Loucy (cell line): ENCODE measurements around the gene IFT52.
"Not testable (repeated sequence)": the region's sequence is repeated elsewhere in the genome, so short reads cannot be mapped to it uniquely, and the experiment has no call there.

Experiments used
- H2AFZ ChIP-seq: fragments of 200-600 bp; sonication (generic); 2 replicates; pipeline ENCODE4 v1.6.0; 2016; ENCODE audit warnings: antibody characterized with exemption, mild to moderate bottlenecking, low read length, moderate library complexity
- H3F3A ChIP-seq: fragments of 200-600 bp; 2 replicates; pipeline ENCODE4 v1.6.0; 2016; ENCODE audit warnings: antibody characterized with exemption, low read depth, mild to moderate bottlenecking
- H3K27me3 ChIP-seq: fragments of 200-600 bp; sonication (generic); 2 replicates; pipeline ENCODE4 v1.6.1; 2014; ENCODE audit warnings: low read length, mild to moderate bottlenecking; ENCODE audit not compliant: insufficient read depth, poor library complexity, severe bottlenecking
- H3K36me3 ChIP-seq: fragments of 200-600 bp; sonication (generic); 2 replicates; pipeline ENCODE4 v1.6.1; 2016; ENCODE audit warnings: low read length; ENCODE audit not compliant: insufficient read depth
- H3K4me1 ChIP-seq: fragments of 200-600 bp; sonication (generic); 2 replicates; pipeline ENCODE4 v1.5.1; 2014; ENCODE audit warnings: low read length, mild to moderate bottlenecking; ENCODE audit not compliant: insufficient read depth, poor library complexity, severe bottlenecking
- H3K4me2 ChIP-seq: fragments of 200-600 bp; sonication (generic); 2 replicates; pipeline ENCODE4 v1.6.0; 2014; ENCODE audit warnings: antibody characterized with exemption, low read length, low read depth, mild to moderate bottlenecking; ENCODE audit not compliant: poor library complexity, severe bottlenecking
- H3K4me3 ChIP-seq: fragments of 200-600 bp; sonication (generic); 2 replicates; pipeline ENCODE4 v1.5.1; 2014; ENCODE audit warnings: low read length, mild to moderate bottlenecking, mixed read lengths; ENCODE audit not compliant: poor library complexity, severe bottlenecking
- H3K79me2 ChIP-seq: fragments of 200-600 bp; sonication (generic); 2 replicates; pipeline ENCODE4 v1.6.1; 2014; ENCODE audit warnings: low read length; ENCODE audit not compliant: insufficient read depth
- H3K9ac ChIP-seq: fragments of 200-600 bp; sonication (generic); 2 replicates; pipeline ENCODE4 v1.6.0; 2014; ENCODE audit warnings: mild to moderate bottlenecking, low read depth, low read length, moderate library complexity; ENCODE audit not compliant: poor library complexity, severe bottlenecking
- H3K9me2 ChIP-seq: fragments of 200-600 bp; sonication (generic); replicated peaks from 2 replicates; pipeline ENCODE4 v1.6.1; 2016; ENCODE audit warnings: low read depth, low read length, mixed read lengths
- H3K9me3 ChIP-seq: fragments of 200-600 bp; sonication (generic); 2 replicates; pipeline ENCODE4 v1.6.1; 2014; ENCODE audit warnings: mild to moderate bottlenecking, antibody characterized with exemption, low read length, low read depth; ENCODE audit not compliant: insufficient read depth
- H4K20me1 ChIP-seq: fragments of 200-600 bp; sonication (generic); 2 replicates; pipeline ENCODE4 v1.6.0; 2014; ENCODE audit warnings: antibody characterized with exemption, low read length, mild to moderate bottlenecking; ENCODE audit not compliant: insufficient read depth, poor library complexity, severe bottlenecking
- EZH2phosphoT487 ChIP-seq: fragments of 200-600 bp; IDR thresholded peaks from 2 replicates; pipeline ENCODE4 v1.6.1; 2018; ENCODE audit warnings: antibody characterized with exemption, mild to moderate bottlenecking, moderate library complexity, borderline replicate concordance
- TF ChIP-seq, protein P1 (sequence below): fragments of 200-600 bp; sonication (generic); conservative IDR thresholded peaks from 2 replicates; pipeline ENCODE4 v1.5.1; 2014; ENCODE audit warnings: mild to moderate bottlenecking, antibody characterized with exemption, low read length

The IFT52 gene

DNA sequence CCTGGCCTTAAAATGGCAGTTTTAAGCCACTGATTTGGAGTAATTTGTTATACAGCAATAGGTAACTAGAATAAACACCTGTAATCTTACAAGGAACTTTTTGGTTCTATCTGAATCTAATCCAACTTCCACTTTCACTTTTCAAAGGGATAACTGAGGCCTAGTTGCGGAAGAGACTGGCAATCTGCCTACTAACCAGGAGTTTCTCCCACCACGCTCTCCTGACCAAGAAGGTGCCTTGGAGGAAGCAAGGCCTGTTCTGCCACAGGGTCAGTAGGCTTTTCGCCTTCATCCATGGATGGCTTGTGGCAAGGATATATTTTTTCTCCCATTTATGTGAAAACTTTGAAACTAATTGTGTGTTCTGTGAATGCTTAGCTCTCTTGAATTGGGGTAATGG, 63.2 kb downstream of the IFT52 start:
- Histone ChIP-seq H3K9me3 (no peaks in the 10 kb centered on the region), H3K4me3 (no peak overlapping the region), H3K9ac (no peak overlapping the region), H3K9me2 (no peaks in the 10 kb centered on the region), H3K4me1 (peaks cover 12% of the 10 kb centered on the region), H3K27me3 (no peaks in the 10 kb centered on the region), H4K20me1 (no peaks in the 10 kb centered on the region), H3K4me2 (no peak overlapping the region), H3K79me2 (no peaks in the 10 kb centered on the region), H2AFZ (no peak overlapping the region), H3F3A (no peaks in the 10 kb centered on the region), H3K36me3 (no peaks in the 10 kb centered on the region)
- TF ChIP-seq EZH2phosphoT487: no peak
- TF ChIP-seq, protein P1, sequence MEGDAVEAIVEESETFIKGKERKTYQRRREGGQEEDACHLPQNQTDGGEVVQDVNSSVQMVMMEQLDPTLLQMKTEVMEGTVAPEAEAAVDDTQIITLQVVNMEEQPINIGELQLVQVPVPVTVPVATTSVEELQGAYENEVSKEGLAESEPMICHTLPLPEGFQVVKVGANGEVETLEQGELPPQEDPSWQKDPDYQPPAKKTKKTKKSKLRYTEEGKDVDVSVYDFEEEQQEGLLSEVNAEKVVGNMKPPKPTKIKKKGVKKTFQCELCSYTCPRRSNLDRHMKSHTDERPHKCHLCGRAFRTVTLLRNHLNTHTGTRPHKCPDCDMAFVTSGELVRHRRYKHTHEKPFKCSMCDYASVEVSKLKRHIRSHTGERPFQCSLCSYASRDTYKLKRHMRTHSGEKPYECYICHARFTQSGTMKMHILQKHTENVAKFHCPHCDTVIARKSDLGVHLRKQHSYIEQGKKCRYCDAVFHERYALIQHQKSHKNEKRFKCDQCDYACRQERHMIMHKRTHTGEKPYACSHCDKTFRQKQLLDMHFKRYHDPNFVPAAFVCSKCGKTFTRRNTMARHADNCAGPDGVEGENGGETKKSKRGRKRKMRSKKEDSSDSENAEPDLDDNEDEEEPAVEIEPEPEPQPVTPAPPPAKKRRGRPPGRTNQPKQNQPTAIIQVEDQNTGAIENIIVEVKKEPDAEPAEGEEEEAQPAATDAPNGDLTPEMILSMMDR: no peak

DNA sequence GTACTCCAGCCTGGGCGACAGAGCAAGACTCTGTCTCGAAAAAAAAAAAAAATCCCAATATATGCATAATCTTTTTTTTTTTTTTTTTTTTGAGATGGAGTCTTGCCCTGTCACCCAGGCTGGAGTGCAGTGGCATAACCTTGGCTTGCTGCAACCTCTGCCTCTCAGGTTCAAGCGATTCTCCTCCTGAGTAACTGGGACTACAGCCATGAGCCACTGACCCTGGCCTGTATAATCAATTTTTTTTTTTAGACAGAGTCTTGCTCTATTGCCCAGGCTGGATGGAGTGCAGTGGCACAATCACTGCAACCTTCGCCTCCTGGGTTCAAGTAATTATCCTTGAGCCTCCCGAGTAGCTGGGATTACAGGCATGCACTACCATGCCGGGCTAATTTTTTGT, 64.4 kb downstream of the IFT52 start:
- not testable (repeated sequence) for H3K36me3 ChIP-seq, H3K9me2 ChIP-seq, H3K9ac ChIP-seq, H3K4me2 ChIP-seq, H3K9me3 ChIP-seq, H3K79me2 ChIP-seq, H2AFZ ChIP-seq, H3F3A ChIP-seq, H3K27me3 ChIP-seq, H3K4me3 ChIP-seq, H4K20me1 ChIP-seq
- peaks cover 12% of the 10 kb centered on the region for H3K4me1 ChIP-seq

DNA sequence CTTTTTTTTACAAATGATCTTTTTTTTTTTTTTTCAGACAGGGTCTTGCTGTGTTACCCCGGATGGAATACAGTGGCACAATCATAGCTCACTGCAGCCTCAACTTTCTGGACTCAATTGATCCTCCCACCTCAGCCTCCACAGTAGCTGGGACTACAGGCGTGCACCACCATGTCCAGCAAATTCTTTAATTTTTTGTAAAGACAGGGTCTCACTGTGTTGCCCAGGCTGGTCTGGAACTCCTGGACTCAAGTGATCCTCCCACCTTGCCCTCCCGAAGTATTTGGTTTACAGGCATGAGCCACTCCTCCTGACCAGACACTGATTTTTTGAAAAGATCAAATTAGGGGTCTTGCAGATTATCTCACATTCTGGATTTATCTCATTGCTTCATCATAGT, 65.2 kb downstream of the IFT52 start:
- Histone ChIP-seq H4K20me1 (no peaks in the 10 kb centered on the region), H3K27me3 (no peaks in the 10 kb centered on the region), H3K4me1 (peaks cover 12% of the 10 kb centered on the region), H3K4me2 (no peak overlapping the region), H3K79me2 (no peaks in the 10 kb centered on the region), H3K9me3 (no peaks in the 10 kb centered on the region), H3K4me3 (no peak overlapping the region), H3K9ac (no peak overlapping the region), H3K9me2 (no peaks in the 10 kb centered on the region), H3K36me3 (no peaks in the 10 kb centered on the region), H2AFZ (no peak overlapping the region), H3F3A (no peaks in the 10 kb centered on the region)
- TF ChIP-seq, protein P1: no peak
- no peak for TF ChIP-seq EZH2phosphoT487

DNA sequence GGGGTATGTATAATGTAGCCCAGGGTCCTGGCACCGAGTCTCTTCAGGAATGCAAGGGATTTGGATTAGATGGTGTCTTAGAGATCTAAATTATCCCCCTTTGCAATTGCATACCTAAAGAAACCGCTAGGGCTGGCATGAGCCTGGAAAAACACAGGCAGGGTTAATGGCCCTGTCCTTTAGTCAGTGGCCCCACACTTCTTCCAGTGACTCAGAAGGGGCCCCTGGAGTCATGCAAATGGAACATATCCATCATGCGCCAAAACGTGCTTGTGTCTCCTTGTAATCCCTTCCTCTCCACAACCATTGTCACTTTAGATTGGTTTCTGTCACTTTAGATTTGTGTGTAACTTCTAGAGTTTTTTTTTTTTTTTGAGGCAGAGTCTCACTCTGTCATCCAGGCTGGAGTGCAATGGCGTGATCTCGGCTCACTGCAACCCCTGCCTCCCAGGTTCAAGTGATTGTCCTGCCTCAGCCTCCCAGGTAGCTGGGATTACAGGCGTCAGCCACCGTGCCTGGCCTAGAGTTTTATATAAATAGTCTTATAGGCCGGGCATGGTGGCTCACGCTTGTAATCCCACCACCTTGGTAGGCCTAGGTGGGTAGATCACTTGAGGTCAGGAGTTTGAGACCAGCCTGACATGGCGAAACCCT, 67.5 kb downstream of the IFT52 start:
- Histone ChIP-seq H3K4me1 (peaks cover 12% of the 10 kb centered on the region), H3K4me2 (peak overlapping the region; percentile 95), H3K79me2 (no peaks in the 10 kb centered on the region), H3K36me3 (no peaks in the 10 kb centered on the region), H3F3A (no peaks in the 10 kb centered on the region), H3K9ac (peak overlapping the region; percentile 89), H4K20me1 (no peaks in the 10 kb centered on the region), H2AFZ (peak overlapping the region; percentile 96), H3K9me2 (no peaks in the 10 kb centered on the region), H3K4me3 (peak overlapping the region; percentile 93), H3K9me3 (no peaks in the 10 kb centered on the region), H3K27me3 (no peaks in the 10 kb centered on the region)
- no peak for TF ChIP-seq EZH2phosphoT487
- TF ChIP-seq, protein P1: no peak
